ENCODE data around the gene ENTREP1.

Gene ENTREP1

GRCh38 chr9:69331444-69331843 lies 6.4 kb downstream of the ENTREP1 start:
- Mint-ChIP-seq H3K36me3 (ENCODE audit: insufficient read depth) (no peaks in the 10 kb centered on the region), H3K9me3 (no peaks in the 10 kb centered on the region), H3K4me3 (no peak overlapping the region), H3K27ac (no peak overlapping the region), H3K27me3 (peaks cover 18 to 44% of the 10 kb centered on the region in 2 donors), H3K4me1 (ENCODE audit: low read depth in 2 of 2) (no peaks in the 10 kb centered on the region)
- ATAC-seq (replicated peaks), result no peak
- no peak for DNase-seq

GRCh38 chr9:69332067-69332685 lies 7.2 kb downstream of the ENTREP1 start:
- ATAC-seq (replicated peaks), result no peak

GRCh38 chr9:69333716-69334115 lies 8.7 kb downstream of the ENTREP1 start:
- peaks cover 8 to 31% of the 10 kb centered on the region in 2 donors for H3K27me3 Mint-ChIP-seq

More at GRCh38 chr9:69332067-69332685, 7.2 kb downstream of the ENTREP1 start:
- no peaks in the 10 kb centered on the region for H3K4me1 Mint-ChIP-seq (ENCODE audit: low read depth in 2 of 2)
- H3K4me3 Mint-ChIP-seq, result no peak overlapping the region
- H3K27ac Mint-ChIP-seq, result no peak overlapping the region
- H3K9me3 Mint-ChIP-seq, result no peaks in the 10 kb centered on the region
- H3K36me3 Mint-ChIP-seq (ENCODE audit: insufficient read depth), result no peaks in the 10 kb centered on the region
- H3K27me3 Mint-ChIP-seq, result peaks cover 14 to 37% of the 10 kb centered on the region in 2 donors
- no peak for DNase-seq

GRCh38 chr9:69334317-69334716 lies 9.3 kb downstream of the ENTREP1 start:
- H3K4me1 Mint-ChIP-seq (ENCODE audit: low read depth in 2 of 2), result no peaks in the 10 kb centered on the region
- no peaks in the 10 kb centered on the region for H3K36me3 Mint-ChIP-seq (ENCODE audit: insufficient read depth)
- H3K27me3 Mint-ChIP-seq, result peaks cover 8 to 34% of the 10 kb centered on the region in 2 donors
- H3K27ac Mint-ChIP-seq, result no peak overlapping the region
- no peak for ATAC-seq (replicated peaks)
- H3K9me3 Mint-ChIP-seq, result no peaks in the 10 kb centered on the region
- DNase-seq, result no peak
- no peak overlapping the region for H3K4me3 Mint-ChIP-seq

More at GRCh38 chr9:69333716-69334115, 8.7 kb downstream of the ENTREP1 start:
- Mint-ChIP-seq H3K27ac (no peak overlapping the region), H3K9me3 (no peaks in the 10 kb centered on the region), H3K4me3 (no peak overlapping the region), H3K36me3 (ENCODE audit: insufficient read depth) (no peaks in the 10 kb centered on the region), H3K4me1 (ENCODE audit: low read depth in 2 of 2) (no peaks in the 10 kb centered on the region)
- DNase-seq, result no peak
- no peak for ATAC-seq (replicated peaks)

GRCh38 chr9:69339620-69340019 lies 14.6 kb downstream of the ENTREP1 start:
- no peaks in the 10 kb centered on the region for H3K36me3 Mint-ChIP-seq (ENCODE audit: insufficient read depth)
- no peak for DNase-seq
- no peak overlapping the region for H3K4me3 Mint-ChIP-seq
- H3K9me3 Mint-ChIP-seq, result peaks cover 0 to 8% of the 10 kb centered on the region in 2 donors
- H3K27ac Mint-ChIP-seq, result no peak overlapping the region
- H3K27me3 Mint-ChIP-seq, result peaks cover 12 to 38% of the 10 kb centered on the region in 2 donors
- ATAC-seq (replicated peaks), result no peak
- H3K4me1 Mint-ChIP-seq (ENCODE audit: low read depth in 2 of 2), result no peaks in the 10 kb centered on the region

- Mint-ChIP-seq H3K4me3 (no peak overlapping the region), H3K4me1 (ENCODE audit: low read depth in 2 of 2) (no peaks in the 10 kb centered on the region), H3K36me3 (ENCODE audit: insufficient read depth) (no peaks in the 10 kb centered on the region), H3K27ac (no peak overlapping the region), H3K27me3 (peaks cover 4 to 31% of the 10 kb centered on the region in 2 donors), H3K9me3 (peaks cover 0 to 8% of the 10 kb centered on the region in 2 donors)
- DNase-seq, result no peak
- no peak for ATAC-seq (replicated peaks)
Measured at GRCh38 chr9:69340631-69341030, 15.6 kb downstream of the ENTREP1 start.

GRCh38 chr9:69342769-69343168 lies 17.8 kb downstream of the ENTREP1 start:
- no peak for DNase-seq
- Mint-ChIP-seq H3K36me3 (ENCODE audit: insufficient read depth) (no peaks in the 10 kb centered on the region), H3K27ac (no peak overlapping the region), H3K4me3 (no peak overlapping the region), H3K4me1 (ENCODE audit: low read depth in 2 of 2) (no peaks in the 10 kb centered on the region), H3K27me3 (peaks cover 4 to 46% of the 10 kb centered on the region in 2 donors), H3K9me3 (peaks cover 0 to 8% of the 10 kb centered on the region in 2 donors)
- no peak for ATAC-seq (replicated peaks)

- Mint-ChIP-seq H3K27ac (no peak overlapping the region), H3K9me3 (peaks cover 0 to 8% of the 10 kb centered on the region in 2 donors), H3K27me3 (peaks cover 4 to 41% of the 10 kb centered on the region in 2 donors), H3K4me3 (no peak overlapping the region), H3K4me1 (ENCODE audit: low read depth in 2 of 2) (no peaks in the 10 kb centered on the region), H3K36me3 (ENCODE audit: insufficient read depth) (no peaks in the 10 kb centered on the region)
- no peak for ATAC-seq (replicated peaks)
- no peak for DNase-seq
Measured at GRCh38 chr9:69344459-69344858, 19.4 kb downstream of the ENTREP1 start.

- Mint-ChIP-seq H3K36me3 (ENCODE audit: insufficient read depth) (no peaks in the 10 kb centered on the region), H3K4me1 (ENCODE audit: low read depth in 2 of 2) (no peaks in the 10 kb centered on the region), H3K27ac (no peak overlapping the region), H3K27me3 (peaks cover 8 to 30% of the 10 kb centered on the region in 2 donors), H3K9me3 (no peaks in the 10 kb centered on the region), H3K4me3 (no peak overlapping the region)
- ATAC-seq (replicated peaks) (no peak), DNase-seq (no peak)
Measured at GRCh38 chr9:69346596-69347390, 21.8 kb downstream of the ENTREP1 start.

- H3K9me3 Mint-ChIP-seq, result no peaks in the 10 kb centered on the region
- DNase-seq, result no peak
- H3K36me3 Mint-ChIP-seq (ENCODE audit: insufficient read depth), result no peaks in the 10 kb centered on the region
- no peak overlapping the region for H3K4me3 Mint-ChIP-seq
- H3K27ac Mint-ChIP-seq, result no peak overlapping the region
- ATAC-seq (replicated peaks), result no peak
- H3K4me1 Mint-ChIP-seq (ENCODE audit: low read depth in 2 of 2), result no peaks in the 10 kb centered on the region
- H3K27me3 Mint-ChIP-seq, result peaks cover 8 to 30% of the 10 kb centered on the region in 2 donors
Measured at GRCh38 chr9:69347607-69348006, 22.6 kb downstream of the ENTREP1 start.

GRCh38 chr9:69351227-69351626 lies 26.2 kb downstream of the ENTREP1 start:
- Mint-ChIP-seq H3K36me3 (ENCODE audit: insufficient read depth) (no peaks in the 10 kb centered on the region), H3K4me1 (ENCODE audit: low read depth in 2 of 2) (no peaks in the 10 kb centered on the region), H3K9me3 (no peaks in the 10 kb centered on the region), H3K27ac (no peak overlapping the region), H3K4me3 (no peak overlapping the region), H3K27me3 (peaks cover 13 to 26% of the 10 kb centered on the region in 2 donors)
- ATAC-seq (replicated peaks) (no peak), DNase-seq (no peak)

GRCh38 chr9:69355232-69355631 lies 30.2 kb downstream of the ENTREP1 start:
- peaks cover 11 to 21% of the 10 kb centered on the region in 2 donors for H3K27me3 Mint-ChIP-seq
- no peak for DNase-seq

GRCh38 chr9:69357030-69357775 lies 32.2 kb downstream of the ENTREP1 start:
- H3K27me3 Mint-ChIP-seq, result peaks cover 9 to 21% of the 10 kb centered on the region in 2 donors
- no peaks in the 10 kb centered on the region for H3K9me3 Mint-ChIP-seq
- no peaks in the 10 kb centered on the region for H3K4me1 Mint-ChIP-seq (ENCODE audit: low read depth in 2 of 2)
- DNase-seq (no peak), ATAC-seq (replicated peaks) (no peak)
- H3K27ac Mint-ChIP-seq, result no peak overlapping the region
- H3K36me3 Mint-ChIP-seq (ENCODE audit: insufficient read depth), result peaks cover 2% of the 10 kb centered on the region
- H3K4me3 Mint-ChIP-seq, result no peak overlapping the region

More at GRCh38 chr9:69355232-69355631, 30.2 kb downstream of the ENTREP1 start:
- H3K36me3 Mint-ChIP-seq (ENCODE audit: insufficient read depth), result peaks cover 2% of the 10 kb centered on the region
- no peak overlapping the region for H3K4me3 Mint-ChIP-seq
- no peak overlapping the region for H3K27ac Mint-ChIP-seq
- no peaks in the 10 kb centered on the region for H3K4me1 Mint-ChIP-seq (ENCODE audit: low read depth in 2 of 2)
- no peak for ATAC-seq (replicated peaks)
- no peaks in the 10 kb centered on the region for H3K9me3 Mint-ChIP-seq
